ENCODE data around the gene SORCS3.

- no peak for TF ChIP-seq EZH2 (IDR thresholded peaks at IDR 0.05; ENCODE audit: low read length)
- TF ChIP-seq CTCF (optimal IDR thresholded peaks at IDR 0.05 in 1 of 3, IDR thresholded peaks at IDR 0.05 in 1 of 3, conservative IDR thresholded peaks at IDR 0.05 in 1 of 3; ENCODE audit: extremely low read depth in 1 of 3, insufficient read depth in 2 of 3, low read length in 3 of 3), result no peak
These were observed 598.5 kb downstream of the SORCS3 start for GRCh38 chr10:105239311-105240219.
